Measurements from ENCODE around the gene KIR3DL1. TPM values are rescaled to one million over a fixed set of nuclear protein-coding genes. Genes with fewer than 3 reads are reported as not detected.

Gene KIR3DL1
- total and polyA plus RNA-seq, 2 of the 13 experiments (the other 11 are each of a cell fraction or from before 2014, with no cell fraction given), result not detected

DNA sequence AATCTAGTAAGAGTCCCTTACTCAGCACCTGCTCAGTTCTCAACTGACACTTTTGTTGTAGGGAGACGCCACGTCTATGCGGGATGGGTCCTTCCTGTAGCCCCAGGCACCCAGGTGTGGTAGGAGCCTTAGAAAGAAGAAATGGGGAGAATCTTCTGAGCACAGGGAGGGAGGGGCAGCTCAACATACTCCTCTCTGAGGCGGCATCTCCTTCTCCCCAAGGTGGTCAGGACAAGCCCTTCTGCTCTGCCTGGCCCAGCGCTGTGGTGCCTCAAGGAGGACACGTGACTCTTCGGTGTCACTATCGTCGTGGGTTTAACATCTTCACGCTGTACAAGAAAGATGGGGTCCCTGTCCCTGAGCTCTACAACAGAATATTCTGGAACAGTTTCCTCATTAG lies 11.7 kb upstream of the KIR3DL1 start:
- POLR2A ChIA-PET, result no interaction called here
- BruUV-seq (replicated peaks), result no TSS peak
- no peaks in the 10 kb centered on the region for H4K20me1 ChIP-seq (ENCODE audit: insufficient read depth, low read length)
- CTCF ChIA-PET (ENCODE audit: low intra/inter-chr PET ratio, low total read pairs), result no interaction called here
- WGBS (ENCODE audit: low lambda C conversion rate), result 49% methylated on average over 3 of the region's 10 CpGs
- no peak overlapping the region for H2AFZ ChIP-seq (ENCODE audit: low read length)
- H3K27me3 ChIP-seq (ENCODE audit: control insufficient read depth in 1 of 2, insufficient read depth in 2 of 2, low read length in 2 of 2), result peaks cover 0 to 2% of the 10 kb centered on the region in 2 experiments; a peak in 1 of 5 replicates
- intact Hi-C loops (cut with micrococcal nuclease; ENCODE audit: unreplicated experiment) (no loop called here), in situ Hi-C loops (cut with HindIII; ENCODE audit: extremely low pct_ligation_motif_present, low pct_unique_long_range_greater_than_20kb) (no loop called here)
- H3K4me2 ChIP-seq (ENCODE audit: low read depth, low read length), result no peak overlapping the region
- ATAC-seq (no peak), FAIRE-seq (no peak), DNase-seq (ENCODE audit: low spot score) (no peak)
- H3K9ac ChIP-seq (ENCODE audit: insufficient read depth, low read depth, low read length), result no peak overlapping the region
- no peaks in the 10 kb centered on the region for H3K79me2 ChIP-seq (ENCODE audit: insufficient read depth, low read length)
- H3K9me3 ChIP-seq (ENCODE audit: low read length), result no peaks in the 10 kb centered on the region
- no peaks in the 10 kb centered on the region for H3K4me1 ChIP-seq (ENCODE audit: insufficient read depth, low read length)
- no peak for TF ChIP-seq ZNF569 (CRISPR knock-in tag; IDR thresholded peaks at IDR 0.05; ENCODE audit: borderline replicate concordance)
- TF ChIP-seq HNRNPUL1 (IDR thresholded peaks at IDR 0.05; ENCODE audit: low read depth, low read length), result no peak
- no peak for TF ChIP-seq KDM2A (CRISPR knock-in tag; IDR thresholded peaks at IDR 0.05; ENCODE audit: borderline replicate concordance, low read depth)
- TF ChIP-seq AKAP8 (CRISPR knock-in tag; IDR thresholded peaks at IDR 0.05), result no peak
- TF ChIP-seq TARDBP (CRISPR knock-in tag; IDR thresholded peaks at IDR 0.05), result no peak
- TF ChIP-seq, protein P1, sequence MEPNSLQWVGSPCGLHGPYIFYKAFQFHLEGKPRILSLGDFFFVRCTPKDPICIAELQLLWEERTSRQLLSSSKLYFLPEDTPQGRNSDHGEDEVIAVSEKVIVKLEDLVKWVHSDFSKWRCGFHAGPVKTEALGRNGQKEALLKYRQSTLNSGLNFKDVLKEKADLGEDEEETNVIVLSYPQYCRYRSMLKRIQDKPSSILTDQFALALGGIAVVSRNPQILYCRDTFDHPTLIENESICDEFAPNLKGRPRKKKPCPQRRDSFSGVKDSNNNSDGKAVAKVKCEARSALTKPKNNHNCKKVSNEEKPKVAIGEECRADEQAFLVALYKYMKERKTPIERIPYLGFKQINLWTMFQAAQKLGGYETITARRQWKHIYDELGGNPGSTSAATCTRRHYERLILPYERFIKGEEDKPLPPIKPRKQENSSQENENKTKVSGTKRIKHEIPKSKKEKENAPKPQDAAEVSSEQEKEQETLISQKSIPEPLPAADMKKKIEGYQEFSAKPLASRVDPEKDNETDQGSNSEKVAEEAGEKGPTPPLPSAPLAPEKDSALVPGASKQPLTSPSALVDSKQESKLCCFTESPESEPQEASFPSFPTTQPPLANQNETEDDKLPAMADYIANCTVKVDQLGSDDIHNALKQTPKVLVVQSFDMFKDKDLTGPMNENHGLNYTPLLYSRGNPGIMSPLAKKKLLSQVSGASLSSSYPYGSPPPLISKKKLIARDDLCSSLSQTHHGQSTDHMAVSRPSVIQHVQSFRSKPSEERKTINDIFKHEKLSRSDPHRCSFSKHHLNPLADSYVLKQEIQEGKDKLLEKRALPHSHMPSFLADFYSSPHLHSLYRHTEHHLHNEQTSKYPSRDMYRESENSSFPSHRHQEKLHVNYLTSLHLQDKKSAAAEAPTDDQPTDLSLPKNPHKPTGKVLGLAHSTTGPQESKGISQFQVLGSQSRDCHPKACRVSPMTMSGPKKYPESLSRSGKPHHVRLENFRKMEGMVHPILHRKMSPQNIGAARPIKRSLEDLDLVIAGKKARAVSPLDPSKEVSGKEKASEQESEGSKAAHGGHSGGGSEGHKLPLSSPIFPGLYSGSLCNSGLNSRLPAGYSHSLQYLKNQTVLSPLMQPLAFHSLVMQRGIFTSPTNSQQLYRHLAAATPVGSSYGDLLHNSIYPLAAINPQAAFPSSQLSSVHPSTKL (CRISPR knock-in tag; IDR thresholded peaks at IDR 0.05), result no peak
- no peak for TF ChIP-seq ARHGAP35 (CRISPR knock-in tag; IDR thresholded peaks at IDR 0.05; ENCODE audit: borderline replicate concordance)
- no peak for TF ChIP-seq MZF1 (CRISPR knock-in tag; IDR thresholded peaks at IDR 0.05; ENCODE audit: borderline replicate concordance)
- TF ChIP-seq, protein P2, sequence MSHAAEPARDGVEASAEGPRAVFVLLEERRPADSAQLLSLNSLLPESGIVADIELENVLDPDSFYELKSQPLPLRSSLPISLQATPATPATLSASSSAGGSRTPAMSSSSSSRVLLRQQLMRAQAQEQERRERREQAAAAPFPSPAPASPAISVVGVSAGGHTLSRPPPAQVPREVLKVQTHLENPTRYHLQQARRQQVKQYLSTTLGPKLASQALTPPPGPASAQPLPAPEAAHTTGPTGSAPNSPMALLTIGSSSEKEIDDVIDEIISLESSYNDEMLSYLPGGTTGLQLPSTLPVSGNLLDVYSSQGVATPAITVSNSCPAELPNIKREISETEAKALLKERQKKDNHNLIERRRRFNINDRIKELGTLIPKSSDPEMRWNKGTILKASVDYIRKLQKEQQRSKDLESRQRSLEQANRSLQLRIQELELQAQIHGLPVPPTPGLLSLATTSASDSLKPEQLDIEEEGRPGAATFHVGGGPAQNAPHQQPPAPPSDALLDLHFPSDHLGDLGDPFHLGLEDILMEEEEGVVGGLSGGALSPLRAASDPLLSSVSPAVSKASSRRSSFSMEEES (CRISPR knock-in tag; IDR thresholded peaks at IDR 0.05), result no peak
- TF ChIP-seq, protein P3, sequence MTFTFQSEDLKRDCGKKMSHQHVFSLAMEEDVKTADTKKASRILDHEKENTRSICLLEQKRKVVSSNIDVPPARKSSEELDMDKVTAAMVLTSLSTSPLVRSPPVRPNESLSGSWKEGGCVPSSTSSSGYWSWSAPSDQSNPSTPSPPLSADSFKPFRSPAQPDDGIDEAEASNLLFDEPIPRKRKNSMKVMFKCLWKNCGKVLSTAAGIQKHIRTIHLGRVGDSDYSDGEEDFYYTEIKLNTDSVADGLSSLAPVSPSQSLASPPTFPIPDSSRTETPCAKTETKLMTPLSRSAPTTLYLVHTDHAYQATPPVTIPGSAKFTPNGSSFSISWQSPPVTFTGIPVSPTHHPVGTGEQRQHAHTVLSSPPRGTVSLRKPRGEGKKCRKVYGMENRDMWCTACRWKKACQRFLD (CRISPR knock-in tag; IDR thresholded peaks at IDR 0.05; ENCODE audit: borderline replicate concordance), result no peak
- no peak for TF ChIP-seq ZNF557 (CRISPR knock-in tag; IDR thresholded peaks at IDR 0.05)
- TF ChIP-seq SALL2 (CRISPR knock-in tag; IDR thresholded peaks at IDR 0.05), result no peak
- no peak for TF ChIP-seq RNF2 (conservative IDR thresholded peaks at IDR 0.05; ENCODE audit: low read depth)
- TF ChIP-seq, protein P4, sequence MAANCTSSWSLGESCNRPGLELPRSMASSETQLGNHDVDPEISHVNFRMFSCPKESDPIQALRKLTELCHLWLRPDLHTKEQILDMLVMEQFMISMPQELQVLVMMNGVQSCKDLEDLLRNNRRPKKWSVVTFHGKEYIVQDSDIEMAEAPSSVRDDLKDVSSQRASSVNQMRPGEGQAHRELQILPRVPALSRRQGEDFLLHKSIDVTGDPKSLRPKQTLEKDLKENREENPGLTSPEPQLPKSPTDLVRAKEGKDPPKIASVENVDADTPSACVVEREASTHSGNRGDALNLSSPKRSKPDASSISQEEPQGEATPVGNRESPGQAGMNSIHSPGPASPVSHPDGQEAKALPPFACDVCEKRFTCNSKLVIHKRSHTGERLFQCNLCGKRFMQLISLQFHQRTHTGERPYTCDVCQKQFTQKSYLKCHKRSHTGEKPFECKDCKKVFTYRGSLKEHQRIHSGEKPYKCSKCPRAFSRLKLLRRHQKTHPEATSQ (CRISPR knock-in tag; IDR thresholded peaks at IDR 0.05; ENCODE audit: borderline replicate concordance), result no peak
- TF ChIP-seq HNRNPK (IDR thresholded peaks at IDR 0.05; ENCODE audit: low read depth, low read length, poor library complexity, severe bottlenecking), result no peak
- H3K4me3 ChIP-seq (replicated peaks in 1 of 3; ENCODE audit: insufficient read depth in 1 of 3, low read depth in 2 of 3, low read length in 3 of 3), result no peak overlapping the region
- H3K36me3 ChIP-seq (replicated peaks in 1 of 2; ENCODE audit: control insufficient read depth in 1 of 2, insufficient read depth in 2 of 2, low read length in 2 of 2), result no peaks in the 10 kb centered on the region
- no peak overlapping the region for H3K27ac ChIP-seq (ENCODE audit: extremely low read length, insufficient read depth, low read length)

All from HepG2 (cell line).